HG03108 (cell line): ENCODE results near the gene MRPS31.

Source experiments
- ATAC-seq: cut with Tn5 transposase; IDR thresholded peaks from one replicate; pipeline ENCODE4 v1.9.1; 2021; ENCODE audit warnings: moderate library complexity; ENCODE audit not compliant: unreplicated experiment

MRPS31 gene

GRCh38 chr13:40770934-40771618 lies at the start of gene MRPS31:
Gene MRPS31 (minus strand): TSS chr13:40771190. CDS start chr13:40771136, 54 bp downstream.
- ATAC-seq: peak; percentile 93

- ATAC-seq: no peak
These were observed 48.9 kb upstream of the MRPS31 start for GRCh38 chr13:40819797-40820315.

- no peak for ATAC-seq
These were observed 47.9 kb upstream of the MRPS31 start for GRCh38 chr13:40818926-40819325.

- no peak for ATAC-seq
These were observed 43.8 kb upstream of the MRPS31 start for GRCh38 chr13:40814803-40815202.

GRCh38 chr13:40813667-40814454 lies 42.9 kb upstream of the MRPS31 start:
- ATAC-seq: no peak

GRCh38 chr13:40812724-40813445 lies 41.9 kb upstream of the MRPS31 start:
- ATAC-seq: no peak

GRCh38 chr13:40812102-40812501 lies 41.1 kb upstream of the MRPS31 start:
- ATAC-seq: no peak

GRCh38 chr13:40809471-40809870 lies 38.5 kb upstream of the MRPS31 start:
- no peak for ATAC-seq

GRCh38 chr13:40806241-40806640 lies 35.3 kb upstream of the MRPS31 start:
- no peak for ATAC-seq

- ATAC-seq: no peak
These were observed 32.3 kb upstream of the MRPS31 start for GRCh38 chr13:40803316-40803715.

GRCh38 chr13:40801255-40802217 lies 30.5 kb upstream of the MRPS31 start:
- ATAC-seq: no peak

- ATAC-seq: no peak
These were observed 29.6 kb upstream of the MRPS31 start for GRCh38 chr13:40800559-40800958.

- no peak for ATAC-seq
These were observed 28.5 kb upstream of the MRPS31 start for GRCh38 chr13:40799508-40799907.

GRCh38 chr13:40798380-40798779 lies 27.4 kb upstream of the MRPS31 start:
- ATAC-seq: no peak

- ATAC-seq: no peak
These were observed 25.7 kb upstream of the MRPS31 start for GRCh38 chr13:40796649-40797048.

- no peak for ATAC-seq
These were observed 23.7 kb upstream of the MRPS31 start for GRCh38 chr13:40794414-40795368.

- ATAC-seq: no peak
These were observed 22.3 kb upstream of the MRPS31 start for GRCh38 chr13:40793339-40793738.

- no peak for ATAC-seq
These were observed 21.5 kb upstream of the MRPS31 start for GRCh38 chr13:40792284-40793051.
